Mesodermal cell (in vitro differentiated cells): ENCODE data around the gene ATG4B.

Experiments
- H3K27ac ChIP-seq: 2 replicates; pipeline ENCODE4 v1.7.0; 2013; ENCODE audit warnings: mild to moderate bottlenecking, low read depth, low read length, moderate library complexity; ENCODE audit not compliant: severe bottlenecking
- H3K36me3 ChIP-seq: 2 replicates; pipeline ENCODE4 v1.7.1; 2013; ENCODE audit warnings: mild to moderate bottlenecking, low read length, moderate library complexity; ENCODE audit not compliant: control insufficient read depth, insufficient read depth
- H3K4me1 ChIP-seq: one replicate; pipeline ENCODE4 v1.7.1; 2013; ENCODE audit warnings: mild to moderate bottlenecking, low read length; ENCODE audit not compliant: insufficient read depth, control insufficient read depth, poor library complexity, severe bottlenecking
- H3K4me3 ChIP-seq: 2 replicates; pipeline ENCODE4 v1.7.0; 2013; ENCODE audit warnings: low read length, control low read depth, mild to moderate bottlenecking; ENCODE audit not compliant: insufficient read depth, poor library complexity, severe bottlenecking; ENCODE audit errors: extremely low read depth
- H3K9me3 ChIP-seq: 2 replicates; pipeline ENCODE4 v1.7.1; 2013; ENCODE audit warnings: mild to moderate bottlenecking, low read length, moderate library complexity; ENCODE audit not compliant: control insufficient read depth
- WGBS, 2 experiments: methylation state at CpG; one replicate each; pipeline ENCODE4 v1.1.5; 2013; ENCODE audit warnings: missing lambda C conversion rate in 2 of 2; ENCODE audit not compliant: insufficient coverage in 2 of 2; 5-methylcytosine and 5-hydroxymethylcytosine counted together

Gene ATG4B

DNA sequence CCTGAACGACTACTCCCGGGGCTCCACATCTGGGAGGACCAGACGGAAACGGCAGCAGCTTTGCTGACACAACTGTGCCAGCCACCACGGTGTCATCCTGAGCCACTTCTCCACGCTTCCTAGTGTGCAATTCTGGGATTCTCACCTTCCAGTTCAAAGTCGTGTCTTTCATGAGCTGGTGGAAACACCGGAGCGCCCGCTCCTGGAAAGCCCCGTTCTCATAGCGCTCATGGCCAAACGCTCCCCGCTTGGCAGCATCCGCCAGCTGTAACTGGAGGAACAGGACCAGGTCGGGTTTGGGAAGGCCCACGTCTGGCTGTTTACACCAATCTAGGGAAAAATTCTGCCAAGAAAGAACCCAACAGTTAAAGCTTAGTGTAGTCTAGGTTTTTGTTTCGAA, 40.8 kb downstream of the ATG4B start:
- Histone ChIP-seq H3K4me3 (no peak overlapping the region), H3K4me1 (peaks cover 11% of the 10 kb centered on the region), H3K36me3 (peaks cover 84% of the 10 kb centered on the region), H3K9me3 (no peaks in the 10 kb centered on the region), H3K27ac (no peak overlapping the region)
- WGBS, 2 experiments: 95 to 96% methylated on average over 18 of the region's 18 CpGs

DNA sequence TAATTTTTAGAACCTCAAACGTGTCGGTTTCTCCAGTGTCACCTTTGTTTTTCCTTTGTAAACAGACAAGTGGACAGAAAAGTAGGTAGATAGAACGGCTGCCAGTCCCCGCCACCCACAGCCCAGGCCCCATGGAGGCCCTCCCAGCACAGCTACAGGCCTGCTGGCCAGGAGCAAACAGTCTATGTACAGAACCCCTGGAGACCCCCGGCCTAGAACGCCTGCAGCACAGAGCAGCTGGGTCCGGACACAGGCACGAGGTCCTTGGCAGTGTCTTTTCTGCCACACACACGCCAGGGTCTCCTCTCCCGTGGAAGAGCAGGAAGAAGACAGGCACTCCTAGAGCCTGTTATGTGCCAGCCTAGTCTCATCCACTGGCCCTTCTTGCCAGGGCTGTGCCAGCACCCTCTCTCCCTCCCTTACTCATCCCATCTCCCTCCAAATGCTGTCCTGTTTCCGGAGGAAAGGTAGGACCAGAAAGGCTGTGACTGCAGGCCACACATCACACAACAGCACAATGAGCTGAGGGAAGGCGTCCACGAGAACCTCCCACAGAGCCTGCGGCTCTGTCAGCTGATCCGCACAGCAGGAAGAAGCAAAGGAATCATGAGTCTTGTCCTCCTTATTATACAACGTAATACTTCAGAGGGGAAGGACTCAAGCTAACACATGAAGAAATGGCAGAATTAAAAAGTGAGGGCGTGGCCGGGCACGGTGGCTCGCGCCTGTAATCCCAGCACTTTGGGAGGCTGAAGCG, 41.5 kb downstream of the ATG4B start:
- Histone ChIP-seq H3K4me3 (no peak overlapping the region), H3K4me1 (peaks cover 11% of the 10 kb centered on the region), H3K9me3 (no peaks in the 10 kb centered on the region), H3K27ac (no peak overlapping the region), H3K36me3 (peaks cover 87% of the 10 kb centered on the region)
- 93 to 94% methylated on average over 19 to 22 of the region's 22 CpGs for WGBS, 2 experiments

DNA sequence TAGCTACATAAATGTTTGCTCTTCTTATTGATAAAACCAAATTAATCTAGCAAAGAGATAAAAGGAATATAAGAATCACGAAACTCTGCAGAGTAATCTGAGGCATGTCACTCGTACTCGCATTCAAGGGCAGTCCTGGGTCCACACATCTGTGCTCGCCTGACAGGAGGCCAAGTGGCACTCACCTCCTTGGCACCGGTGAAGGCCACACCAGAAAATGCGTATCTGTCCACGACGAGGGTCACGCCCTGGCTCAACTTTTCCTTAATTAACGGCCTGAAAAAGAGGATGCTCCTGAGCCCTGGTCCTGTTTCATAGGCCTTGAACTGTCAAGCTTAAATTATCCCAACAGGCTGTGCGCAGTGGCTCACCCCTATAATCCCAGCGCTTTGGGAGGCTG, 42.6 kb downstream of the ATG4B start:
- H3K36me3 ChIP-seq: peaks cover 88% of the 10 kb centered on the region
- H3K27ac ChIP-seq: no peak overlapping the region
- no peak overlapping the region for H3K4me3 ChIP-seq
- peaks cover 11% of the 10 kb centered on the region for H3K4me1 ChIP-seq
- 95 to 97% methylated on average over 12 of the region's 12 CpGs for WGBS, 2 experiments
- H3K9me3 ChIP-seq: no peaks in the 10 kb centered on the region

DNA sequence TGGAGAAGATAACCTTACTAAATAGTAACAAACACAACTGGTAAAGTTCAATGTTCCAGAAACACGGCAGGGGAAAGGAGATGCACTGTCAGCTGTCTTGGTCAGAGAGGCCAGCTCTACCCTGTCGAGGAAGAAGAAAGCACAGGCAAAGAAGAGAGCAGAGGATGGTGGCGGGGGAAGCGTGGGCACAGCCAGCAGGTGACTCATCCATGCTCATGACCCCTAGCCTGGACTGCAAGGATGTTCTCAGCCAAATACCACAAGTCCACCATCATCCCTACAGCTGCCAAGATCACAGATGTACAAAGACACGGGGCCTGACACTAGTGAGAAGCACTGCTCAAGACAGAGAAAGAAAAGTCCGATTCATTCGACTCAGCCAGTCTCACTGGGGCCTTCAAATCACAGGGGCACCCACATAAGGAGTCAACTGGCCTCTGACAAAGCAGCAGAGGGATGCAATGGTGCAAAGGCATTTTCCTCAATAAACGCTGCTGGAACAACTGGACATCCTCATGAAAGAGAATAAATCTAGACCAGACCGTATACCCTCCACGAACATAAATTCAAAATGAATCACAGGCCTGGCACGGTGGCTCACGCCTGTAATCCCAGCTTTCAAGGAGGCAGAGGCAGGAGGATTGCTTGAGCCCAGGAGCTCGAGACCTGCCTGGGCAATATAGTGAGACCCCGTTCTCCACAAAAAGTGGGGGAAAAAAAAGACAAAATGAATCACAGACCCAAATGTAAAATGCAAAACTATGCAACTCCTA, 43.5 kb downstream of the ATG4B start:
- Histone ChIP-seq H3K9me3 (no peaks in the 10 kb centered on the region), H3K4me1 (peaks cover 18% of the 10 kb centered on the region), H3K27ac (peak overlapping the region; percentile 33), H3K36me3 (peaks cover 87% of the 10 kb centered on the region), H3K4me3 (no peak overlapping the region)
- 90 to 96% methylated on average over 10 to 11 of the region's 14 CpGs for WGBS, 2 experiments

DNA sequence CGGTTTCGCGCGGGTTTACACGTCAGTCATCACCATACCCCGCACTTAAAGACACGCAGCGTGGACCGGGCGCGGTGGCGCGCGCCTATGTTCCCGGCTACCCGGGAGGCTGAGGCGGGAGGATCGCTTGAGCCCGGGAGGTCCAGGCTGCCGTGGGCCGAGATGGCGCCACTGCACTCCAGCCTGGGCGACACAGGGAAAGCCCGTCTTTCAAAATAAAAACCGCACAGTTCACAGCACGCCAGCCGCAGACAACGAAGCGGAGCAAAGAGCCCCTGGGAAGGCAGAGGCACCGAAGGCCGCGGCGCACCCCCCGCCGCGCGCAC, 48.8 kb downstream of the ATG4B start:
- Histone ChIP-seq H3K27ac (peak overlapping the region; percentile 67), H3K36me3 (peaks cover 60% of the 10 kb centered on the region), H3K9me3 (no peaks in the 10 kb centered on the region), H3K4me3 (peak overlapping the region; percentile 93), H3K4me1 (peaks cover 18% of the 10 kb centered on the region)
- 0% methylated on average over 29 to 32 of the region's 37 CpGs for WGBS, 2 experiments

DNA sequence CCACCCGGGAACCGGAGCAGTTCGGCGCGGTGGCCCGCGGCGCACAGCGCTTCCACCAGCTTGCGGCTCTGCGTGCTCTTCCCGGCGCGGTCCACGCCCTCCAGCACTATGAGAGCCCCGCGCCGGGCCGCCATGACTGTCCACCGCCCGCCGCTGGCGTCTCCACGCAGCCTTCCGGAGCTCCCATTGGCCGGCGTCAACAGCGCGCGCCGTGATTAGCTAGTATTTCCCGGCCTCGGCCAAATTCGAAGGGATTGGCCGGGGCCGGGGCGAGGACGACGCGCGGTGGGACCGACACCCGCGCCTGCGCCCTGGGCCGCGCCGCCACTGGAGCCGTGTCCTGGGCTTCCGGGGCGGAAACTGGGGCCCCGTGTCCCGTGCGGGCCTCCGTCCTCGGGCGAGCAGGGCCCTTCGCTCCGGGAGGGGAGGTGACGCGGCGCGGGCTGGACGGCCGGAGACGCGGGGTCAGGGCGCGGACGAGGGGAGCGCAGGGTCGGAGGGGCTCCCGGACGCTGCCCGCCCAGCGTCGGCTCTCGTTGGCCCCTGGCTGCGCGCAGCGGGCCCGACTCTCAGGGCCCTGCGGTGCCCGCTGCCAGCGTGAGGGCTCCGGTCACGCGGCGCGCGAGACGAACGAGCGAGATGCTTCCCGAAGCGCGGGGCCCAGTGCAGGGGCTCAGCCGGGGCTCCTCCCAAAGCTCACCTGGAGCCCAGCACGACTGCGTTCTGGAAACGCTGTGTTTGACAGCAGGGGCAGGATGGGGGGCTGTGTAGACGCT, 49.3 kb downstream of the ATG4B start, which contains the start of gene DTYMK:
TSS of gene DTYMK (minus strand) at position 166 of the 776 bp plus-strand sequence. CDS start at position 134, 32 bp downstream.
- peak within 1 kb of the TSS; percentile 93 for H3K4me3 ChIP-seq
- no peaks in the 10 kb centered on the region for H3K9me3 ChIP-seq
- peaks cover 60% of the 10 kb centered on the region for H3K36me3 ChIP-seq
- 0% methylated on average over 95 to 102 of the region's 102 CpGs for WGBS, 2 experiments
- peaks cover 17% of the 10 kb centered on the region for H3K4me1 ChIP-seq
- H3K27ac ChIP-seq: peak within 1 kb of the TSS; percentile 95

DNA sequence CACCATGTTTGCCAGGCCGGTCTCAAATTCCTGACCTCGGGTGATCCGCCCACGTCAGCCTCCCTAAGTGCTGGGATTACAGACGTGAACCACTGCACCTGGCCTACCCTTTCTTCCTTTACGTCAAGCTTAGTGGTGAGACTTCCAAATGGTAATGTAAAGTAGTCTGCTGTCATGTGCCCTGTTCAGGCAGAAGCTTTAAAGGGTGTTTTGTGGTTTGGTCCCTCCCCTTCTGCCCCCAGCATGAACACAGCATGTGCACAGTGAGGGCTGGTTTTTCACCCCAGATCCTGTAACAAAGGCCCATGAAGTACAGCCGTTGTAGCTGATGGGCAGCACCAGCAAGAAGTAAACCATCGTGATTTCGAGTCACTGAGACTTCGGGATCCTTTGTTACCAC, 51.8 kb downstream of the ATG4B start:
- H3K36me3 ChIP-seq: peaks cover 59% of the 10 kb centered on the region
- WGBS, 2 experiments: 89 to 98% methylated on average over 9 of the region's 10 CpGs

DNA sequence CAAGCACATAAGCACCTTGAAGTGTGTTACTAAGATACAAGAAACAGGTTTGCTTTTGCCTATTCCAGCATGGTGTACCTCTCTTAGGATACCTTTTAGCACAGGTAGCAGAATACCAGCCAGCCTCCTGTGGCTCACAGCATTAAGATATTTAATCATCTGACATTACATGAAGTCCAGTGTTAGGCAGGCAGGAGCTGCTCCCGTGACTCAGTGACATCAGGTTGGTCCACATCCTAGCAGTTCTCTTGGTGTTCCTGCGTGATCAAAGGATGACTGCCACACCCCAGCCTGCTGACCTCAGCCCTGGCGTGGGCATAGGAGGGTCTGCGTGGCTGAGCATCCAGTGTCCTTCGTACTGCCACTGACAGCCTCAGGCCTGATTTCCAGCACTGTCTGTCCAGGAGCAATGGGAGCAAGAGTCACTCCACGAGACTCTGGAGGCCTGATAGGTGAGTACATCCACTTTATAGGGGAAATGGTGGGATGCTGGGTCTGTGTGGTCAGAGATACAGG, 52.8 kb downstream of the ATG4B start:
- Histone ChIP-seq H3K4me3 (no peak overlapping the region), H3K36me3 (peaks cover 60% of the 10 kb centered on the region), H3K9me3 (no peaks in the 10 kb centered on the region), H3K4me1 (peaks cover 17% of the 10 kb centered on the region), H3K27ac (no peak overlapping the region)
- WGBS, 2 experiments: 85 to 90% methylated on average over 6 of the region's 6 CpGs

More for the DNA sequence above, 51.8 kb downstream of the ATG4B start:
- Histone ChIP-seq H3K4me1 (peaks cover 18% of the 10 kb centered on the region), H3K4me3 (no peak overlapping the region), H3K9me3 (no peaks in the 10 kb centered on the region), H3K27ac (no peak overlapping the region)

DNA sequence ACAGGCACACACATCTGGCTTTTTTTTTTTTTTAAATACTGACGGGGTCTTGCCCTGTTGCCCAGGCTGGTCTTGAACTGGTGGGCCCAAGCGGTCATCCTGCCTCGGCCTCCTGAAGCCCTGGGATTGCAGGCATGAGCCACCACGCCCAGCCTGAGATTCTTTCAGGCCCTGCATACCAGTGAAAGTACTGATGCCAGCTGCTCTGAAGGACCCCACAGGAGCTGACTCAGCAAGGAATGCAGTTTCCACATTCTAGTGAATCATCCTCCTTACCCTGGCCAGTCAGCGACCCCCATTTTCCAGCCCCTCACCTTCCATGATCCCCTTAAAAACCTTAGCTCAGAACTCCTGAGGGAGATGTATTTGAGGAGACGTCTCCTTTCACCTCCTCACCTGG, 55.0 kb downstream of the ATG4B start:
- Histone ChIP-seq H3K27ac (no peak overlapping the region), H3K9me3 (no peaks in the 10 kb centered on the region), H3K36me3 (peaks cover 64% of the 10 kb centered on the region), H3K4me1 (peaks cover 11% of the 10 kb centered on the region), H3K4me3 (no peak overlapping the region)
- WGBS, 2 experiments: 87 to 89% methylated on average over 4 to 6 of the region's 6 CpGs

DNA sequence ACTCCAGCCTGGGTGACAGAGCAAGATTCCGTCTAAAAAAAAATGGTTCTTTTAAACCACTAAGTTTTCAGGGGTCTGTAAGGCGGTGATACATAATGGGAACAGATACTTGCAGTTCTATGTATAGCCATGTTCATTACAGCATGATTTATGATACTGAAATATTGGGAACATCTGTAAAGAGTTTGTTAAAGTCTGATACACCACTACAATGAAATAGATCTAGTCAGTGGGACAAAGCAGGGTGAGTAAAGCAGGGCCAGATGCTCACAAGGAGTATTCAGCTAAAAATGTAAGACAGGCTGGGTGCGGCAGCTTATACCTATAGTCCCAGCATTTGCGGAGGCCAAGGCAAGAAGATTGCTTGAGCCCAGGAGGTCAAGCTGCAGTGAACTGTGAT, 58.2 kb downstream of the ATG4B start:
- Histone ChIP-seq H3K9me3 (no peaks in the 10 kb centered on the region), H3K4me3 (no peak overlapping the region), H3K36me3 (peaks cover 50% of the 10 kb centered on the region), H3K27ac (no peak overlapping the region), H3K4me1 (peaks cover 5% of the 10 kb centered on the region)
- 95 to 96% methylated on average over 3 to 4 of the region's 4 CpGs for WGBS, 2 experiments
